HepG2 (cell line): Measurements from ENCODE around the gene ALG3. TPM values are rescaled to one million over a fixed set of nuclear protein-coding genes. Genes with fewer than 3 reads are reported as not detected.

Experiments
- GABPB1 ChIP-seq: IDR thresholded peaks from 2 replicates; pipeline ENCODE4 v1.6.1; 2016; ENCODE audit warnings: mild to moderate bottlenecking, missing genetic modification reagents, moderate library complexity, missing compliant biosample characterization
- HNF4G ChIP-seq, 2 experiments: sonication (generic) in 1 of 2; formaldehyde crosslinking in 1 of 2; IDR thresholded peaks; 2 replicates each; pipeline versions ENCODE4 v1.4.0 to v1.6.1; 2011 to 2020; ENCODE audit warnings: borderline replicate concordance in 2 of 2, low read depth in 2 of 2, mild to moderate bottlenecking in 2 of 2, low read length in 1 of 2, missing genetic modification reagents in 1 of 2, moderate library complexity in 1 of 2
- HNRNPUL1 ChIP-seq: fragments of 200-400 bp; formaldehyde crosslinking; IDR thresholded peaks from 2 replicates; pipeline ENCODE4 v1.6.1; 2017; ENCODE audit warnings: low read depth, mild to moderate bottlenecking, low read length, moderate library complexity
- MXD4 ChIP-seq: IDR thresholded peaks from 2 replicates; pipeline ENCODE4 v1.6.1; 2016; ENCODE audit warnings: mild to moderate bottlenecking, missing biosample characterization, missing genetic modification reagents
- SAP130 ChIP-seq: IDR thresholded peaks from 2 replicates; pipeline ENCODE4 v1.6.1; 2016; ENCODE audit warnings: low read depth
- SMAD9 ChIP-seq: sonication (generic); formaldehyde crosslinking; IDR thresholded peaks from 2 replicates; pipeline ENCODE4 v1.5.1; 2020; ENCODE audit warnings: mild to moderate bottlenecking, missing genetic modification reagents
- ZNF274 ChIP-seq: sonication (generic); formaldehyde crosslinking; IDR thresholded peaks from 2 replicates; pipeline ENCODE4 v1.5.1; 2020; ENCODE audit warnings: mild to moderate bottlenecking, missing genetic modification reagents
- ZNF777 ChIP-seq: sonication (generic); formaldehyde crosslinking; IDR thresholded peaks from 2 replicates; pipeline ENCODE4 v1.4.0; 2020; ENCODE audit warnings: missing genetic modification reagents
- polyA plus RNA-seq, 8 experiments: library from polyadenylated mRNA; depleted of rRNA in 3 of 8; stranded (reverse) in 7 of 8; unstranded in 1 of 8; fragments of >200 nt; fragmentation: Illumina TruSeq in 4 of 8; extraction: Trizol in 4 of 8; gene quantifications; 2 replicates each; pipeline versions ENCODE4 v1.2.1 to v1.2.3, GENCODE V29; 2011 to 2016; ENCODE audit warnings: low read depth in 4 of 8, missing spikeins in 1 of 8, mixed read lengths in 1 of 8; ENCODE audit not compliant: insufficient read depth in 1 of 8
- total RNA-seq, 5 experiments: library from RNA; depleted of rRNA; stranded (reverse); fragments of >200 nt; fragmentation: Illumina TruSeq; extraction: Trizol; gene quantifications; 2 replicates each; pipeline ENCODE4 v1.2.3, GENCODE V29; 2016; ENCODE audit warnings: low read depth in 1 of 5
- TF ChIP-seq, protein P1 (sequence below): sonication (generic); formaldehyde crosslinking; conservative IDR thresholded peaks from 2 replicates; pipeline ENCODE4 v1.8.0; 2022; ENCODE audit warnings: mild to moderate bottlenecking, moderate library complexity, missing genetic modification reagents
- TF ChIP-seq, protein P2 (sequence below): sonication (generic); IDR thresholded peaks from 2 replicates; pipeline ENCODE4 v1.6.1; 2016; ENCODE audit warnings: low read depth, borderline replicate concordance
- TF ChIP-seq, protein P3 (sequence below), 2 experiments: sonication (generic) in 1 of 2; formaldehyde crosslinking in 1 of 2; IDR thresholded peaks; 2 replicates each; pipeline versions ENCODE4 v1.4.0 to v1.6.1; 2016 to 2020; ENCODE audit warnings: borderline replicate concordance in 1 of 2, low read depth in 1 of 2, mild to moderate bottlenecking in 1 of 2, missing genetic modification reagents in 1 of 2
- TF ChIP-seq, protein P4 (sequence below): sonication (generic); formaldehyde crosslinking; IDR thresholded peaks from 2 replicates; pipeline ENCODE4 v1.9.0; 2021; ENCODE audit warnings: missing genetic modification reagents, mild to moderate bottlenecking, borderline replicate concordance
- TF ChIP-seq, protein P5 (sequence below): sonication (generic); formaldehyde crosslinking; IDR thresholded peaks from 2 replicates; pipeline ENCODE4 v1.4.0; 2020; ENCODE audit warnings: missing genetic modification reagents; ENCODE audit errors: not compliant biosample characterization
- TF ChIP-seq, protein P6 (sequence below): sonication (generic); formaldehyde crosslinking; IDR thresholded peaks from 2 replicates; pipeline ENCODE4 v1.8.0; 2022; ENCODE audit warnings: missing genetic modification reagents, mild to moderate bottlenecking, moderate library complexity, borderline replicate concordance
- TF ChIP-seq, protein P7 (sequence below): sonication (generic); formaldehyde crosslinking; IDR thresholded peaks from 2 replicates; pipeline ENCODE4 v1.4.0; 2020; ENCODE audit warnings: mild to moderate bottlenecking, missing genetic modification reagents

Gene ALG3
- total and polyA plus RNA-seq, 2 of the 13 experiments (the other 11 are each of a cell fraction or from before 2014, with no cell fraction given), result 46.6 to 57.1 TPM

DNA sequence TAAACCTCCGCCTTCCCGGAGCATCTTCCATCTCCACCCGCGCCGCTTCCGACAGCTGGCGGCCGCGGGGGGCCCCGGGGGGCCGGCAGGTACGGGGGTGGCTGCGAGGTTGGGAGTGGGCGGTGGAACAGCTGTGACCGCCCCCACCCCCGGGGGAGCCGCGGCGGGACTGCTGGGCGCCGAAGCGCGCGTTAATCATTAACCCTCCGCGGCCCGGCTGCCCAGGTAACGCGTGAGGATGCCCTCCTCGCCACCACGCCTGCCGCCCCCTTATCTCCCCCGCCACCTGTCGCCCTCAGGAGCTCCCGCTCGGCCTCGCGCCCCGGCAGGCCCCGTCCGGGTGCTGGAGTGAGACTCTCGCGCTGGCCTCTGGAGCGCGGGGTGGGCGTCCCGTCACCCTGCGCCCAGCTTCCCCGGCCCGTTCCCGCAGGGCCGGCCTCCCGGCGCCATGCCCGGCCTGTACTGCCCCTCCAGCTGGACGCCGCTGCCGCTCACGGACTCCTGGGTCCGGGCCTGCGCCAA is 18.6 kb downstream of the ALG3 start (continued):
- TF ChIP-seq SAP130 (CRISPR knock-in tag) (0 out of 2 replicates have a peak, but pooled peaks have one; percentile 16), HNRNPUL1 (peak; percentile 97), SMAD9 (CRISPR knock-in tag) (0 out of 2 replicates have a peak, but pooled peaks have one; percentile 27), ZNF777 (CRISPR knock-in tag) (no peak), MXD4 (peak; percentile 40; the same call in 1 of the 2 replicates), HNF4G (IDR thresholded peaks at IDR 0.05; ENCODE audit: borderline replicate concordance, low read depth, low read length) (no peak), HNF4G (CRISPR knock-in tag; IDR thresholded peaks at IDR 0.05; ENCODE audit: borderline replicate concordance, low read depth) (no peak), GABPB1 (CRISPR knock-in tag) (peak; percentile 15; the same call in 1 of the 2 replicates), ZNF274 (CRISPR knock-in tag) (peak; percentile 57; the same call in 1 of the 2 replicates)
- TF ChIP-seq, protein P1, sequence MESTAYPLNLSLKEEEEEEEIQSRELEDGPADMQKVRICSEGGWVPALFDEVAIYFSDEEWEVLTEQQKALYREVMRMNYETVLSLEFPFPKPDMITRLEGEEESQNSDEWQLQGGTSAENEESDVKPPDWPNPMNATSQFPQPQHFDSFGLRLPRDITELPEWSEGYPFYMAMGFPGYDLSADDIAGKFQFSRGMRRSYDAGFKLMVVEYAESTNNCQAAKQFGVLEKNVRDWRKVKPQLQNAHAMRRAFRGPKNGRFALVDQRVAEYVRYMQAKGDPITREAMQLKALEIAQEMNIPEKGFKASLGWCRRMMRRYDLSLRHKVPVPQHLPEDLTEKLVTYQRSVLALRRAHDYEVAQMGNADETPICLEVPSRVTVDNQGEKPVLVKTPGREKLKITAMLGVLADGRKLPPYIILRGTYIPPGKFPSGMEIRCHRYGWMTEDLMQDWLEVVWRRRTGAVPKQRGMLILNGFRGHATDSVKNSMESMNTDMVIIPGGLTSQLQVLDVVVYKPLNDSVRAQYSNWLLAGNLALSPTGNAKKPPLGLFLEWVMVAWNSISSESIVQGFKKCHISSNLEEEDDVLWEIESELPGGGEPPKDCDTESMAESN, result 0 out of 2 replicates have a peak, but pooled peaks have one; percentile 14
- TF ChIP-seq, protein P2, sequence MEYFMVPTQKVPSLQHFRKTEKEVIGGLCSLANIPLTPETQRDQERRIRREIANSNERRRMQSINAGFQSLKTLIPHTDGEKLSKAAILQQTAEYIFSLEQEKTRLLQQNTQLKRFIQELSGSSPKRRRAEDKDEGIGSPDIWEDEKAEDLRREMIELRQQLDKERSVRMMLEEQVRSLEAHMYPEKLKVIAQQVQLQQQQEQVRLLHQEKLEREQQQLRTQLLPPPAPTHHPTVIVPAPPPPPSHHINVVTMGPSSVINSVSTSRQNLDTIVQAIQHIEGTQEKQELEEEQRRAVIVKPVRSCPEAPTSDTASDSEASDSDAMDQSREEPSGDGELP, result peak; percentile 82; the same call in 1 of the 2 replicates
- TF ChIP-seq, protein P3, sequence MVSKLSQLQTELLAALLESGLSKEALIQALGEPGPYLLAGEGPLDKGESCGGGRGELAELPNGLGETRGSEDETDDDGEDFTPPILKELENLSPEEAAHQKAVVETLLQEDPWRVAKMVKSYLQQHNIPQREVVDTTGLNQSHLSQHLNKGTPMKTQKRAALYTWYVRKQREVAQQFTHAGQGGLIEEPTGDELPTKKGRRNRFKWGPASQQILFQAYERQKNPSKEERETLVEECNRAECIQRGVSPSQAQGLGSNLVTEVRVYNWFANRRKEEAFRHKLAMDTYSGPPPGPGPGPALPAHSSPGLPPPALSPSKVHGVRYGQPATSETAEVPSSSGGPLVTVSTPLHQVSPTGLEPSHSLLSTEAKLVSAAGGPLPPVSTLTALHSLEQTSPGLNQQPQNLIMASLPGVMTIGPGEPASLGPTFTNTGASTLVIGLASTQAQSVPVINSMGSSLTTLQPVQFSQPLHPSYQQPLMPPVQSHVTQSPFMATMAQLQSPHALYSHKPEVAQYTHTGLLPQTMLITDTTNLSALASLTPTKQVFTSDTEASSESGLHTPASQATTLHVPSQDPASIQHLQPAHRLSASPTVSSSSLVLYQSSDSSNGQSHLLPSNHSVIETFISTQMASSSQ (IDR thresholded peaks at IDR 0.05; ENCODE audit: low read depth), result peak; percentile 65
- TF ChIP-seq, protein P3 (CRISPR knock-in tag; IDR thresholded peaks at IDR 0.05; ENCODE audit: borderline replicate concordance), result peak; percentile 94
- TF ChIP-seq, protein P4, sequence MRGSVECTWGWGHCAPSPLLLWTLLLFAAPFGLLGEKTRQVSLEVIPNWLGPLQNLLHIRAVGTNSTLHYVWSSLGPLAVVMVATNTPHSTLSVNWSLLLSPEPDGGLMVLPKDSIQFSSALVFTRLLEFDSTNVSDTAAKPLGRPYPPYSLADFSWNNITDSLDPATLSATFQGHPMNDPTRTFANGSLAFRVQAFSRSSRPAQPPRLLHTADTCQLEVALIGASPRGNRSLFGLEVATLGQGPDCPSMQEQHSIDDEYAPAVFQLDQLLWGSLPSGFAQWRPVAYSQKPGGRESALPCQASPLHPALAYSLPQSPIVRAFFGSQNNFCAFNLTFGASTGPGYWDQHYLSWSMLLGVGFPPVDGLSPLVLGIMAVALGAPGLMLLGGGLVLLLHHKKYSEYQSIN (CRISPR knock-in tag), result no peak
- TF ChIP-seq, protein P5, sequence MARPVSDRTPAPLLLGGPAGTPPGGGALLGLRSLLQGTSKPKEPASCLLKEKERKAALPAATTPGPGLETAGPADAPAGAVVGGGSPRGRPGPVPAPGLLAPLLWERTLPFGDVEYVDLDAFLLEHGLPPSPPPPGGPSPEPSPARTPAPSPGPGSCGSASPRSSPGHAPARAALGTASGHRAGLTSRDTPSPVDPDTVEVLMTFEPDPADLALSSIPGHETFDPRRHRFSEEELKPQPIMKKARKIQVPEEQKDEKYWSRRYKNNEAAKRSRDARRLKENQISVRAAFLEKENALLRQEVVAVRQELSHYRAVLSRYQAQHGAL (CRISPR knock-in tag), result no peak
- TF ChIP-seq, protein P6, sequence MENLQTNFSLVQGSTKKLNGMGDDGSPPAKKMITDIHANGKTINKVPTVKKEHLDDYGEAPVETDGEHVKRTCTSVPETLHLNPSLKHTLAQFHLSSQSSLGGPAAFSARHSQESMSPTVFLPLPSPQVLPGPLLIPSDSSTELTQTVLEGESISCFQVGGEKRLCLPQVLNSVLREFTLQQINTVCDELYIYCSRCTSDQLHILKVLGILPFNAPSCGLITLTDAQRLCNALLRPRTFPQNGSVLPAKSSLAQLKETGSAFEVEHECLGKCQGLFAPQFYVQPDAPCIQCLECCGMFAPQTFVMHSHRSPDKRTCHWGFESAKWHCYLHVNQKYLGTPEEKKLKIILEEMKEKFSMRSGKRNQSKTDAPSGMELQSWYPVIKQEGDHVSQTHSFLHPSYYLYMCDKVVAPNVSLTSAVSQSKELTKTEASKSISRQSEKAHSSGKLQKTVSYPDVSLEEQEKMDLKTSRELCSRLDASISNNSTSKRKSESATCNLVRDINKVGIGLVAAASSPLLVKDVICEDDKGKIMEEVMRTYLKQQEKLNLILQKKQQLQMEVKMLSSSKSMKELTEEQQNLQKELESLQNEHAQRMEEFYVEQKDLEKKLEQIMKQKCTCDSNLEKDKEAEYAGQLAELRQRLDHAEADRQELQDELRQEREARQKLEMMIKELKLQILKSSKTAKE (CRISPR knock-in tag), result 0 out of 2 replicates have a peak, but pooled peaks have one; percentile 16
- TF ChIP-seq, protein P7, sequence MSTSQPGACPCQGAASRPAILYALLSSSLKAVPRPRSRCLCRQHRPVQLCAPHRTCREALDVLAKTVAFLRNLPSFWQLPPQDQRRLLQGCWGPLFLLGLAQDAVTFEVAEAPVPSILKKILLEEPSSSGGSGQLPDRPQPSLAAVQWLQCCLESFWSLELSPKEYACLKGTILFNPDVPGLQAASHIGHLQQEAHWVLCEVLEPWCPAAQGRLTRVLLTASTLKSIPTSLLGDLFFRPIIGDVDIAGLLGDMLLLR, result 0 out of 2 replicates have a peak, but pooled peaks have one; percentile 42
